DOHH2 (cell line): ENCODE measurements around the gene BIN1.

Source experiments
- H3F3A ChIP-seq: fragments of 200-600 bp; sonication (generic), shearing (Covaris generic); 2 replicates; pipeline ENCODE4 v1.6.0; 2016; ENCODE audit warnings: antibody characterized with exemption, mild to moderate bottlenecking; ENCODE audit not compliant: control insufficient read depth, insufficient read depth
- H3K27ac ChIP-seq: fragments of 200-600 bp; sonication (generic); 2 replicates; pipeline ENCODE4 v1.5.1; 2014; ENCODE audit warnings: low read depth, mild to moderate bottlenecking, low read length, moderate library complexity
- H3K27me3 ChIP-seq: fragments of 200-600 bp; sonication (generic); 2 replicates; pipeline ENCODE4 v1.6.1; 2014; ENCODE audit warnings: mild to moderate bottlenecking, low read length, mixed read lengths; ENCODE audit not compliant: control insufficient read depth
- H3K36me3 ChIP-seq: fragments of 200-600 bp; sonication (generic); 2 replicates; pipeline ENCODE4 v1.6.1; 2014; ENCODE audit warnings: mild to moderate bottlenecking, low read length, moderate library complexity, mixed read lengths; ENCODE audit not compliant: control insufficient read depth
- H3K4me1 ChIP-seq: fragments of 200-600 bp; sonication (generic); 2 replicates; pipeline ENCODE4 v1.6.1; 2014; ENCODE audit warnings: mild to moderate bottlenecking, low read length, mixed read lengths; ENCODE audit not compliant: control insufficient read depth
- H3K4me2 ChIP-seq: fragments of 200-600 bp; sonication (generic); 2 replicates; pipeline ENCODE4 v1.6.0; 2014; ENCODE audit warnings: mild to moderate bottlenecking, low read length, moderate library complexity
- H3K4me3 ChIP-seq: fragments of 200-600 bp; sonication (generic); 2 replicates; pipeline ENCODE4 v1.5.1; 2014; ENCODE audit warnings: mild to moderate bottlenecking, low read length, mixed read lengths
- H3K79me2 ChIP-seq: fragments of 200-600 bp; sonication (generic); 2 replicates; pipeline ENCODE4 v1.6.1; 2014; ENCODE audit warnings: mild to moderate bottlenecking, low read length, mixed read lengths; ENCODE audit not compliant: control insufficient read depth
- H3K9me2 ChIP-seq: fragments of 200-600 bp; sonication (generic); replicated peaks from 2 replicates; pipeline ENCODE4 v1.6.1; 2014; ENCODE audit warnings: mild to moderate bottlenecking, low read length, mixed read lengths; ENCODE audit not compliant: control insufficient read depth
- H3K9me3 ChIP-seq: fragments of 200-600 bp; sonication (generic); 2 replicates; pipeline ENCODE4 v1.6.1; 2014; ENCODE audit warnings: antibody characterized with exemption, low read length, mixed read lengths; ENCODE audit not compliant: control insufficient read depth, insufficient read depth
- H4K20me1 ChIP-seq: fragments of 200-600 bp; sonication (generic); 2 replicates; pipeline ENCODE4 v1.6.0; 2014; ENCODE audit warnings: low read depth, mild to moderate bottlenecking, antibody characterized with exemption, low read length, moderate library complexity; ENCODE audit not compliant: control insufficient read depth, insufficient read depth
- EZH2phosphoT487 ChIP-seq: fragments of 200-600 bp; sonication (generic); IDR thresholded peaks from 2 replicates; pipeline ENCODE4 v1.6.1; 2017; ENCODE audit warnings: borderline replicate concordance, mild to moderate bottlenecking, antibody characterized with exemption, low read length, moderate library complexity, mixed read lengths
- TF ChIP-seq, protein P1 (sequence below): fragments of 200-600 bp; sonication (generic); IDR thresholded peaks from one replicate; pipeline ENCODE4 v1.5.1; 2014; ENCODE audit warnings: antibody characterized with exemption, mild to moderate bottlenecking, low read depth, low read length; ENCODE audit not compliant: poor library complexity, severe bottlenecking

The BIN1 gene

DNA sequence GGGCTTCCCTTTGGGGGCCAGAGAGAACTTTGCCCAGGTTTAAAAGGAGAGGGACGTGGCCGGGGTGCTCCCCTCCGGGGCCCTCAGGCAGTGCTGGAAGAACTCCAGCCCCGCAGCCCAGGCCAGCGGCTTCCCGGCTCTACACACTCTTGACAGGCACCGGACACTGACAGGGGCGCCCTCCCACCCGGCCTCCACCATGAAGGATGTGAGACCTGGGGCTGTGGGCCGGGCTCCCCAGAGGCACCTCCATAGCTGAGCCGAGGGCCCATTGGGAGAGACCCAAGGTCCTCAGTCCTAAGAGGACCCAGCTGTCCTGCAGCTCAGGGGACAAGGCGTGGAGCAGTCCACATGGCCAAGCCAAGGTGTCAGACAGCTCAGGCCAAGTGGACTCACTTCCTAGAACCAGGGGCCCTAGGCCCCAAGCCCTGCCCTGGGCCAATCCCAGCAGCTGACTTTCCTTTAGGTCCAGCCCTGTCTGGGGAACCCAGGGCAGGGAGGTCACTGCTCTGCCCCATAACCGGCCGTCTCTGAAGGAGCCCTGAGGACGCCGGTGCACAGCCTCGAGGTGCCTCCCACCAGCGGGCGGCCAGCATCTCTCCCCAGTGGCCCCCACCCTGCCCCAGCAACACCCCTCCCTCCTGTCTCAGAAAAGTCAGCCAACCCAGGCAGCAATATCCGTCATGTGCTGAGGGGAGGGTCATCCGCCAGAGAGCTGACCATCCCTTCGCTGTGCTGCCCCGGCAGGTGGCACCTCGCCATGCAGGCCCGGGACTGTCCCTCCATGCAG is 51.8 kb downstream of the BIN1 start:
- Histone ChIP-seq H3F3A (no peaks in the 10 kb centered on the region), H3K4me1 (no peaks in the 10 kb centered on the region), H3K9me3 (no peaks in the 10 kb centered on the region), H3K36me3 (no peaks in the 10 kb centered on the region), H3K27ac (no peak overlapping the region), H3K27me3 (no peaks in the 10 kb centered on the region), H3K9me2 (no peaks in the 10 kb centered on the region), H4K20me1 (no peaks in the 10 kb centered on the region), H3K4me2 (no peak overlapping the region), H3K4me3 (no peak overlapping the region), H3K79me2 (no peaks in the 10 kb centered on the region)
- TF ChIP-seq, protein P1, sequence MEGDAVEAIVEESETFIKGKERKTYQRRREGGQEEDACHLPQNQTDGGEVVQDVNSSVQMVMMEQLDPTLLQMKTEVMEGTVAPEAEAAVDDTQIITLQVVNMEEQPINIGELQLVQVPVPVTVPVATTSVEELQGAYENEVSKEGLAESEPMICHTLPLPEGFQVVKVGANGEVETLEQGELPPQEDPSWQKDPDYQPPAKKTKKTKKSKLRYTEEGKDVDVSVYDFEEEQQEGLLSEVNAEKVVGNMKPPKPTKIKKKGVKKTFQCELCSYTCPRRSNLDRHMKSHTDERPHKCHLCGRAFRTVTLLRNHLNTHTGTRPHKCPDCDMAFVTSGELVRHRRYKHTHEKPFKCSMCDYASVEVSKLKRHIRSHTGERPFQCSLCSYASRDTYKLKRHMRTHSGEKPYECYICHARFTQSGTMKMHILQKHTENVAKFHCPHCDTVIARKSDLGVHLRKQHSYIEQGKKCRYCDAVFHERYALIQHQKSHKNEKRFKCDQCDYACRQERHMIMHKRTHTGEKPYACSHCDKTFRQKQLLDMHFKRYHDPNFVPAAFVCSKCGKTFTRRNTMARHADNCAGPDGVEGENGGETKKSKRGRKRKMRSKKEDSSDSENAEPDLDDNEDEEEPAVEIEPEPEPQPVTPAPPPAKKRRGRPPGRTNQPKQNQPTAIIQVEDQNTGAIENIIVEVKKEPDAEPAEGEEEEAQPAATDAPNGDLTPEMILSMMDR, result no peak
- no peak for TF ChIP-seq EZH2phosphoT487

DNA sequence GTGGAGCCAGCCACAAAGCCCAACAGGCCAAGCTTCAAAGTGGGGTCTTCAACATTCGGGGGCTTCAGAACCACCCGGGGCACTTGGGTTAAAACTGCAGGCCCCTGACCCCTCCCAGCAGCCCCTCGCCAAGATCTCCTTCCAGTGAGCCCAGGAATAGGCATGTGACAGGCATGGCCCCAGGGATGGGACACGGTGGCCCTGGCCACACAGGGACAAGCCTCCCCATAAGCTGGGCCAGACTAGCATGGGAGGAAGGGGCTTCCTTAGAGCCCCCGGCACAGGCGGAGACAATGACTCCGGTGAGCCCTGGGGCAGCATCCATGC is 52.4 kb downstream of the BIN1 start:
- Histone ChIP-seq H4K20me1 (no peaks in the 10 kb centered on the region), H3K9me3 (no peaks in the 10 kb centered on the region), H3K36me3 (no peaks in the 10 kb centered on the region), H3K4me1 (no peaks in the 10 kb centered on the region), H3K4me3 (no peak overlapping the region), H3F3A (no peaks in the 10 kb centered on the region), H3K27me3 (no peaks in the 10 kb centered on the region), H3K9me2 (no peaks in the 10 kb centered on the region), H3K27ac (no peak overlapping the region), H3K4me2 (no peak overlapping the region), H3K79me2 (no peaks in the 10 kb centered on the region)
- TF ChIP-seq, protein P1, result no peak
- no peak for TF ChIP-seq EZH2phosphoT487

DNA sequence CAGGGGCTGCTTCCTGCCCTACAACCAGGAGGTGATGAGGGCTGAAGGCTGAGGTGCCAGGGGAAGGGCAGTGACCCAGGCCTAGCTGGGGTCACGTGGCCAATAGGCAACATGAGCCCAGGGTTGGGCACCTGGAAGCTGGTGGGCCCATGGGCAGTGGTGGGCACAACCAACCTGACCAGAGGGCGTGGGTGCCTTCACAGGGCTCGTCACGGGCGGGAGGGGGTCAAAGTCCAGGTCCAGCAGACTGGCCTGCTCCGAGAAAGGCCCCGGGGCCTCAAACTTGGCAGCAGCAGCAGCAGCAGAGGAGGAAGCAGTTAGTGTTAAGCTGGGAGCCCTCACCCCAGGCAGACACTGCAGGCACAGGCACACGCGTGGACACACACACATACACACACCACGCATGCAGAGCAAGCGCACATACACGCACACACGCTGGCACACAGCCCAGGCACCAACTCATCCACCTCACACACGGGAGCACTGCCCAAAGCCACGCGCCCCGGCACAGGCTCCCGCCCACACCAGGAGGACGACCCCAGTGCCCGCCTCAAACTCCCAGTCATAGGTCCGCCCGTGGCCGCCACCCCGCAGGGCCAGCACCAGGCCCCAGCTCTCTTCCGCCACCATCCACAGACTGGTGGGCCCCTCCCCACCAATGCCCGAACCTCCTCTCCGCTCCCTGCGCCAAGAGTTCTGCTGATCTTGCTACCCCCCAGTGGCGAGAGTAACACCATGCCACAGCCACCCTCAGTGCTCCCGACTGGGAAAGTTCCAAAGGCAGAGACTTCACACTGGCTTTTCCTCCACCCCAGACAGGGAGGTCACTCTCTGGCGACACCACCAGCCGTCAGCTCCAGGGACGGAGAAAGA is 53.0 kb downstream of the BIN1 start:
- Histone ChIP-seq H3K27me3 (no peaks in the 10 kb centered on the region), H3K9me3 (no peaks in the 10 kb centered on the region), H3K36me3 (no peaks in the 10 kb centered on the region), H4K20me1 (no peaks in the 10 kb centered on the region), H3F3A (no peaks in the 10 kb centered on the region), H3K4me1 (no peaks in the 10 kb centered on the region), H3K9me2 (no peaks in the 10 kb centered on the region), H3K4me3 (no peak overlapping the region), H3K27ac (no peak overlapping the region), H3K79me2 (no peaks in the 10 kb centered on the region), H3K4me2 (no peak overlapping the region)
- TF ChIP-seq, protein P1, result no peak
- no peak for TF ChIP-seq EZH2phosphoT487
